ENCODE results near the gene APOA5. TPM values are rescaled to one million over a fixed set of nuclear protein-coding genes. Genes with fewer than 3 reads are reported as not detected.

APOA5 gene
- total and polyA plus RNA-seq, 2 of the 4 experiments (the other 2 are of a cell fraction), result not detected

- H3K9me3 ChIP-seq (ENCODE audit: control insufficient read depth, insufficient read depth, low read length), result no peaks in the 10 kb centered on the region
- BruUV-seq (replicated peaks), result no TSS peak
- dilution Hi-C loops (cut with HindIII; ENCODE audit: low sequenced_read_pairs, unreplicated experiment) (no loop called here), in situ Hi-C loops (cut with MboI; ENCODE audit: low sequenced_read_pairs) (no loop called here), intact Hi-C loops (cut with micrococcal nuclease) (no loop called here)
- no peak overlapping the region for H2AK5ac ChIP-seq (ENCODE audit: low read depth, low read length)
- no peak overlapping the region for H3K4me3 ChIP-seq (ENCODE audit: insufficient read depth, low read depth, low read length)
- no peaks in the 10 kb centered on the region for H3K79me1 ChIP-seq (ENCODE audit: low read depth in 1 of 2, low read length in 2 of 2)
- no peak overlapping the region for H2BK15ac ChIP-seq (ENCODE audit: low read depth, low read length)
- no peak overlapping the region for H3K9ac ChIP-seq (ENCODE audit: low read depth, low read length)
- DNase-seq (no peak), ATAC-seq (ENCODE audit: low read depth) (no peak)
- no peak overlapping the region for H4K5ac ChIP-seq (ENCODE audit: low read depth, low read length)
- H4K91ac ChIP-seq (ENCODE audit: insufficient read depth, low read depth, low read length), result no peak overlapping the region
- H3K36me3 ChIP-seq (ENCODE audit: control insufficient read depth, insufficient read depth, low read length), result no peaks in the 10 kb centered on the region
- no peak overlapping the region for H2AK9ac ChIP-seq (replicated peaks; ENCODE audit: low read depth, low read length, poor library complexity)
- no peak overlapping the region for H3K23ac ChIP-seq (ENCODE audit: low read depth, low read length)
- TF ChIP-seq POLR2A (IDR thresholded peaks at IDR 0.05; ENCODE audit: low read depth, low read length) (no peak), FOS (IDR thresholded peaks at IDR 0.05; ENCODE audit: low read depth, low read length) (no peak), MXI1 (IDR thresholded peaks at IDR 0.05; ENCODE audit: borderline replicate concordance, low read depth, low read length) (no peak), RFX5 (IDR thresholded peaks at IDR 0.05; ENCODE audit: low read depth, low read length) (no peak), MAFK (IDR thresholded peaks at IDR 0.05; ENCODE audit: low read depth, low read length) (no peak), MAZ (IDR thresholded peaks at IDR 0.05; ENCODE audit: borderline replicate concordance, low read depth, low read length) (no peak), USF2 (IDR thresholded peaks at IDR 0.05; ENCODE audit: low read depth, low read length) (no peak)
- H3K4ac ChIP-seq (ENCODE audit: low read depth, low read length), result no peak overlapping the region
- H4K20me1 ChIP-seq (ENCODE audit: insufficient read depth, low read length), result no peaks in the 10 kb centered on the region
- POLR2A ChIA-PET (ENCODE audit: unreplicated experiment), result no interaction called here
- no peak overlapping the region for H2AFZ ChIP-seq (replicated peaks; ENCODE audit: low read length, poor library complexity)
- H3K4me2 ChIP-seq (ENCODE audit: low read depth, low read length), result no peak overlapping the region
- H4K8ac ChIP-seq (ENCODE audit: low read depth in 2 of 2, low read length in 2 of 2), result no peak overlapping the region
- H3K14ac ChIP-seq (replicated peaks; ENCODE audit: low read depth, low read length), result no peak overlapping the region
- no peak overlapping the region for H3K27ac ChIP-seq (ENCODE audit: insufficient read depth, low read length)
- H3K9me1 ChIP-seq (ENCODE audit: insufficient read depth, low read length), result no peaks in the 10 kb centered on the region
- H3K4me1 ChIP-seq (ENCODE audit: control insufficient read depth, insufficient read depth, low read length), result peaks cover 4% of the 10 kb centered on the region; the same call in 1 of the 2 replicates
- no peak overlapping the region for H2BK120ac ChIP-seq (ENCODE audit: low read depth, low read length)
- H3K56ac ChIP-seq (ENCODE audit: extremely low read depth, insufficient read depth, low read length), result no peak overlapping the region
- CTCF ChIA-PET, result no interaction called here
- H3K27me3 ChIP-seq (ENCODE audit: control insufficient read depth, insufficient read depth, low read length), result peaks cover 19% of the 10 kb centered on the region; the same call in 1 of the 2 replicates
- no CpG with 5 or more reads among the region's 5 CpGs for WGBS, 2 experiments (ENCODE audit: extremely low coverage in 2 of 2, insufficient read length in 1 of 2)
- no peak overlapping the region for H2BK20ac ChIP-seq (ENCODE audit: low read depth, low read length)
- no peak overlapping the region for H2BK5ac ChIP-seq (ENCODE audit: low read depth, low read length, poor library complexity, severe bottlenecking)
- no peak overlapping the region for H3K18ac ChIP-seq (ENCODE audit: low read depth, low read length)
Observed at GRCh38 chr11:116825434-116825833, 33.8 kb upstream of the APOA5 start.

Measured in IMR-90 (cell line).